Calu3 (cell line): ENCODE measurements around the gene ASPRV1. TPM values are rescaled to one million over a fixed set of nuclear protein-coding genes. Genes with fewer than 3 reads are reported as not detected.

Source experiments
- BruUV-seq: library from RNA; stranded (reverse); fragments of 400-500 nt; replicated peaks from 2 replicates; lab custom pipeline; 2021; lab: Mats Ljungman, UMichigan
- CTCF ChIA-PET: fragments of 300-600 bp; sonication (Branson Sonifier 250); formaldehyde crosslinking; loops from one replicate; lab custom pipeline; 2022; ENCODE audit warnings: antibody characterized with exemption; lab: Charles Lee
- DNase-seq: peaks from one replicate; pipeline ENCODE4 v3.0.0; 2022
- H3K27ac Mint-ChIP-seq: one replicate; pipeline ENCODE4 v1.8.0; 2022; ENCODE audit warnings: mixed read lengths; ENCODE audit not compliant: unreplicated experiment
- H3K27me3 Mint-ChIP-seq: one replicate; pipeline ENCODE4 v1.8.0; 2022; ENCODE audit warnings: mixed read lengths; ENCODE audit not compliant: unreplicated experiment
- H3K36me3 Mint-ChIP-seq: one replicate; pipeline ENCODE4 v1.8.0; 2022; ENCODE audit warnings: mild to moderate bottlenecking, moderate library complexity, mixed read lengths; ENCODE audit not compliant: insufficient read depth, unreplicated experiment
- H3K4me1 Mint-ChIP-seq: one replicate; pipeline ENCODE4 v1.8.0; 2022; ENCODE audit warnings: mild to moderate bottlenecking, low read depth, mixed read lengths; ENCODE audit not compliant: unreplicated experiment
- H3K4me3 Mint-ChIP-seq: one replicate; pipeline ENCODE4 v1.8.0; 2022; ENCODE audit warnings: mild to moderate bottlenecking, low read depth, moderate library complexity, mixed read lengths; ENCODE audit not compliant: unreplicated experiment
- H3K9me3 Mint-ChIP-seq: one replicate; pipeline ENCODE4 v1.8.0; 2022; ENCODE audit warnings: low read depth, mixed read lengths; ENCODE audit not compliant: unreplicated experiment
- intact Hi-C: fragments of 100-400 bp; cut with micrococcal nuclease; formaldehyde crosslinking; loops from one replicate; pipeline ENCODE4 v1.10.0; 2022; ENCODE audit not compliant: unreplicated experiment
- total RNA-seq: library from RNA; stranded (reverse); gene quantifications from 2 replicates; pipeline ENCODE4 v1.2.3, GENCODE V29; 2022
- TF ChIP-seq, protein P1 (sequence below): fragments of 200-600 bp; IDR thresholded peaks from one replicate; pipeline ENCODE4 v1.8.0; 2022; ENCODE audit warnings: antibody characterized with exemption; ENCODE audit not compliant: unreplicated experiment

ASPRV1 gene
- total RNA-seq, 1 experiment from 2014 or later = 0.17 TPM

- CTCF ChIA-PET = no interaction called here
- peaks cover 13% of the 10 kb centered on the region for H3K4me1 Mint-ChIP-seq
These were observed 34.4 kb downstream of the ASPRV1 start for GRCh38 chr2:69926849-69927515.

GRCh38 chr2:69923116-69923515 lies 38.3 kb downstream of the ASPRV1 start:
- intact Hi-C loops = no loop called here
- Mint-ChIP-seq H3K36me3 (peaks cover 13% of the 10 kb centered on the region), H3K4me3 (no peak overlapping the region), H3K27me3 (no peaks in the 10 kb centered on the region), H3K9me3 (no peaks in the 10 kb centered on the region), H3K27ac (no peak overlapping the region), H3K4me1 (peaks cover 2% of the 10 kb centered on the region)
- CTCF ChIA-PET = no interaction called here
- BruUV-seq = no TSS peak
- no peak for DNase-seq
- TF ChIP-seq, protein P1, sequence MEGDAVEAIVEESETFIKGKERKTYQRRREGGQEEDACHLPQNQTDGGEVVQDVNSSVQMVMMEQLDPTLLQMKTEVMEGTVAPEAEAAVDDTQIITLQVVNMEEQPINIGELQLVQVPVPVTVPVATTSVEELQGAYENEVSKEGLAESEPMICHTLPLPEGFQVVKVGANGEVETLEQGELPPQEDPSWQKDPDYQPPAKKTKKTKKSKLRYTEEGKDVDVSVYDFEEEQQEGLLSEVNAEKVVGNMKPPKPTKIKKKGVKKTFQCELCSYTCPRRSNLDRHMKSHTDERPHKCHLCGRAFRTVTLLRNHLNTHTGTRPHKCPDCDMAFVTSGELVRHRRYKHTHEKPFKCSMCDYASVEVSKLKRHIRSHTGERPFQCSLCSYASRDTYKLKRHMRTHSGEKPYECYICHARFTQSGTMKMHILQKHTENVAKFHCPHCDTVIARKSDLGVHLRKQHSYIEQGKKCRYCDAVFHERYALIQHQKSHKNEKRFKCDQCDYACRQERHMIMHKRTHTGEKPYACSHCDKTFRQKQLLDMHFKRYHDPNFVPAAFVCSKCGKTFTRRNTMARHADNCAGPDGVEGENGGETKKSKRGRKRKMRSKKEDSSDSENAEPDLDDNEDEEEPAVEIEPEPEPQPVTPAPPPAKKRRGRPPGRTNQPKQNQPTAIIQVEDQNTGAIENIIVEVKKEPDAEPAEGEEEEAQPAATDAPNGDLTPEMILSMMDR = no peak

More at GRCh38 chr2:69926849-69927515, 34.4 kb downstream of the ASPRV1 start:
- H3K9me3 Mint-ChIP-seq = no peaks in the 10 kb centered on the region
- no peak overlapping the region for H3K4me3 Mint-ChIP-seq
- no peaks in the 10 kb centered on the region for H3K36me3 Mint-ChIP-seq
- TF ChIP-seq, protein P1 = no peak
- no TSS peak for BruUV-seq
- no peak overlapping the region for H3K27ac Mint-ChIP-seq
- no peak for DNase-seq
- intact Hi-C loops = no loop called here
- no peaks in the 10 kb centered on the region for H3K27me3 Mint-ChIP-seq

DNA sequence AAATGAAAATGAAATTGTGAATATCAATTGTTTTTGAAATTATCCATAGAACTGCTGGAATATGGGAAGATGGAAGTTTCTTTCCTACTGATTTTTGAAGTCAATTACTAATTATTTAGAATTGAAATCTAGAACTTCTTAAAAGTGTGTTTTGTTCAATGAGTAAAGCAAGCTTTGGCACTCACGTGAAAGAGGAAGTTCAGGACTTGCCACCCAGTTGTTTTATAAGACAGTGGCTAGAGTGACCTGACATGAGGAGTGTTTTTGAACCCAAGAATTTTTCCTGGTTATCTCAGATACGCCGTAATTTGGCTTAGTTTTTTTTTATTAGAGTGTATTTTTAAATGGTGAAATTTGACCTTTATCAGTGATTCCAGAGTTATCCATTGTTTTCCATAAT lies 43.0 kb downstream of the ASPRV1 start:
- TF ChIP-seq, protein P1 = no peak
- no TSS peak for BruUV-seq
- H3K27ac Mint-ChIP-seq = peak overlapping the region; percentile 93

GRCh38 chr2:69917852-69918251 lies 43.6 kb downstream of the ASPRV1 start:
- intact Hi-C loops = no loop called here
- Mint-ChIP-seq H3K4me1 (peaks cover 23% of the 10 kb centered on the region), H3K36me3 (peaks cover 60% of the 10 kb centered on the region), H3K27ac (peak overlapping the region; percentile 93), H3K4me3 (peak overlapping the region; percentile 76), H3K9me3 (no peaks in the 10 kb centered on the region), H3K27me3 (no peaks in the 10 kb centered on the region)
- BruUV-seq = no TSS peak
- TF ChIP-seq, protein P1 = no peak
- DNase-seq = no peak
- CTCF ChIA-PET = interaction anchor here (0.7 to 1.0 kb wide), 2 partner anchors 153 to 193 kb away, joined by 3 read pairs; no protein-coding TSS in a partner anchor

More for the DNA sequence above, 43.0 kb downstream of the ASPRV1 start:
- no peak for DNase-seq
- intact Hi-C loops = no loop called here
- peaks cover 55% of the 10 kb centered on the region for H3K36me3 Mint-ChIP-seq
- CTCF ChIA-PET = interaction anchor here (0.7 to 1.0 kb wide), 2 partner anchors 153 to 194 kb away, joined by 3 read pairs; no protein-coding TSS in a partner anchor
- peak overlapping the region; percentile 76 for H3K4me3 Mint-ChIP-seq
- no peaks in the 10 kb centered on the region for H3K9me3 Mint-ChIP-seq
- H3K4me1 Mint-ChIP-seq = peaks cover 18% of the 10 kb centered on the region
- no peaks in the 10 kb centered on the region for H3K27me3 Mint-ChIP-seq
